Left ventricle myocardium inferior (tissue), 1 donor: Measurements from ENCODE around the gene RAB31. TPM values are rescaled to one million over a fixed set of nuclear protein-coding genes. Genes with fewer than 3 reads are reported as not detected.

Experiments
- DNase-seq: peaks from one replicate; pipeline ENCODE4 v3.0.0-alpha.2; 2020
- H3K27ac ChIP-seq: fragments of 200-600 bp; replicated peaks from 2 replicates; pipeline ENCODE4 v1.8.0; 2021
- H3K27me3 ChIP-seq: fragments of 200-600 bp; 2 replicates; pipeline ENCODE4 v1.8.0; 2021; ENCODE audit warnings: low read depth
- H3K36me3 ChIP-seq: fragments of 200-600 bp; 2 replicates; pipeline ENCODE4 v1.8.0; 2021
- H3K4me1 ChIP-seq: fragments of 200-600 bp; 2 replicates; pipeline ENCODE4 v1.8.0; 2021
- H3K4me3 ChIP-seq: fragments of 200-600 bp; 2 replicates; pipeline ENCODE4 v1.8.0; 2021; ENCODE audit warnings: mild to moderate bottlenecking, moderate library complexity
- H3K9me3 ChIP-seq: fragments of 200-600 bp; replicated peaks from 2 replicates; pipeline ENCODE4 v1.8.0; 2021
- CTCF ChIP-seq: fragments of 200-600 bp; IDR thresholded peaks from 2 replicates; pipeline ENCODE4 v1.8.0; 2021; ENCODE audit warnings: antibody characterized with exemption, mild to moderate bottlenecking, borderline replicate concordance
- intact Hi-C: fragments of 100-400 bp; cut with micrococcal nuclease; formaldehyde crosslinking; loops from one replicate; pipeline ENCODE4 v1.11.0; 2022
- long read RNA-seq: library from polyadenylated mRNA; unstranded; transcript quantifications from one replicate; pipeline ENCODE4 v2.0.0, GENCODE V29; 2021
- total RNA-seq: library from RNA; stranded (reverse); fragmentation: NEBNext Ultra II Directional; extraction: Animal tissue kit (Norgen Biotek cat#: 25700); gene quantifications from one replicate; pipeline ENCODE4 v1.2.1, GENCODE V29; 2021
- donor health status: DM: no; HTN: yes; CAD: no; lungs with severe emphysema.

The RAB31 gene
- 12.0 TPM for total RNA-seq
- long read RNA-seq, full-length matches to known transcripts: 33 of 37 reads
- long read RNA-seq, partial matches to known transcripts: 1 of 37 reads
- long read RNA-seq, other reads (novel, unspliced or antisense): 3 of 37 reads

DNA sequence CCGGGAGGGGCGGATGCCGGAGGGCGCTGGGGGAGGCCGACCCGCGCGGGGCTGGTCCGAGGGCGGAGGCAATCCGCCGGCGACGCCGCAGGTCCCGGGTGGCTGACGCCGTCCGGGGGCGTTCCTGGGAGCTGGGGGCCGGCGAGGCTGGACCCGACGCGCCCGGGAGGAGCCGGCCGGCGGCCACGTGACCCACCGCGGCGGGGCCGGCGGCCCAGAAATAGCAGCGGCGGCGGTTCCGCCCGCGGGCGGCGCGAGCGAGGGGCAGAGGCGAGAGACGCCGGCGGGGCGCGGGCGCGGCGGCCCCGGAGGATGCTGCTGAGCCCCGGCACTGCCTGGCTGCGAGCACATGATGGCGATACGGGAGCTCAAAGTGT lies at the start of gene RAB31:
Gene RAB31, plus strand, starts transcription at position 245 of the 377 bp plus-strand sequence. Its CDS starts 105 bp downstream, at position 350.
- H3K4me1 ChIP-seq: peaks cover 24% of the 10 kb centered on the region

DNA sequence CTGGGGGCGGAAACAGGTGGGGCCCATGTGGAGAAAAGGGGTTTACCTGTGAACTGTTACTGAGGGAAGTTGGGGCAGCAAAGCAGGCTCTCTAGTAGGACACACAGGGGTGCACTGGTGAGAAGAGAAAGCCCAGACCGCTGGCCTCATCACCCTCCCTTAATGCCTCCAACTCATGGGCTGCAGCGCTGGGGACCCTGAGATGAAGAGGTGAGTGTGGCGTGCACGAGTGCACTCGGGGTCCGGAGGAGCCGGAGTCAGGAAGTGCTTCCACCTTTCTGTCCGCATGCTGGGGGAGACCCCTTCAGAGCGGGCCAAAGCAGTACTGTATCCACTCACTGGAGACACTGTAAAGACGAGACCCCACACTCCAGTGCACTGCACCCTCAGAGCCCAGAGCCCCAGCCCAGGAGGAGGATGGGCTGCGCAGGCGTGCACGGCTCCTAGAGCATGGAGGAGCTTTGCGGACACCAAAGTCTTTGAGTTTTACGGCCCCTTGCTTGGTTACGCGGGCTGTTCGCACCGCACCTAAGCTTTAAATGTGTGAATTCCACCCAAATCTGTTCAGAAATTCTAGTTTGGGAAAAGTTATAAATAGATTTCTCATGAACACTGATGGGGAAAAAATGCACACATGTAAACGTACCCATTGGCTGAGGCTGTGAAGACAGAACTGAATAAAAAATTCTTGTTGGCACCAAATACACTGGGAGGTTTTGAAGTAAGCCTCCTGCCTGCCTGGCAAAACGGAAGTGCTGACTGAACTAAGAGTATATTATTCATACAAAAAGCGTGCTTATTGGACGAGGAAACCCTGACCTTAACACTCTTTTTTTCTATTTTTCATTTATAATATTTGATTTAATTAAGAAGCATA lies 48.4 kb upstream of the RAB31 start:
- TF ChIP-seq CTCF: no peak
- Histone ChIP-seq H3K27ac (no peak overlapping the region), H3K27me3 (no peaks in the 10 kb centered on the region), H3K4me1 (no peaks in the 10 kb centered on the region), H3K9me3 (no peaks in the 10 kb centered on the region), H3K4me3 (no peak overlapping the region), H3K36me3 (no peaks in the 10 kb centered on the region)
- no peak for DNase-seq
- intact Hi-C loops: no loop called here

More for the DNA sequence above, at the start of gene RAB31:
- Histone ChIP-seq H3K27ac (peak within 1 kb of the TSS; percentile 86), H3K36me3 (no peaks in the 10 kb centered on the region), H3K9me3 (no peaks in the 10 kb centered on the region), H3K27me3 (no peaks in the 10 kb centered on the region), H3K4me3 (peak within 1 kb of the TSS; percentile 84)
- DNase-seq: peak; percentile 81
- intact Hi-C loops: no loop called here
- TF ChIP-seq CTCF: peak; percentile 26

- TF ChIP-seq CTCF: peak; percentile 24
- intact Hi-C loops: no loop called here
Observed at GRCh38 chr18:9661564-9661963, 46.5 kb upstream of the RAB31 start.

DNA sequence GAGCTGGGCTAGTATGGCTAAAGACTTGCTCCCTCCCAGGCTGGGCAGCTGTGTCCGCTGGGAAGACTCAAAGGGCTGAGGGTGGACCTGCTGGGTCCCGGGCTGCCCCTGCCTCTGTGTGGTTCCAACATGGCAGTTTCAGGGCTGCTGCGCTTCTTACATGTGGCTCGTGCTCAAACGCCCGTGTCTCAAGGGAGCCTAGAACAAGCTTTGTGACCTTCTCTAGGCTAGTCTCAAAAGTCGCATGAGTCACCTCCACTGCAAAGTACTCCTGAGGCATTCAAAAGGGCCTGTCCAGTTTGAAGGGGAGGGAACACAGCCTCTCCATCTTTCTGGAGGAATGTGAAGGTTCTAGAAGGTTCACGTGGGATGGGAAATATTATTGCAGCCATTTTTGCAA lies 44.7 kb upstream of the RAB31 start:
- no peak overlapping the region for H3K27ac ChIP-seq
- H3K36me3 ChIP-seq: no peaks in the 10 kb centered on the region
- no peaks in the 10 kb centered on the region for H3K27me3 ChIP-seq
- no peak for DNase-seq
- intact Hi-C loops: no loop called here
- TF ChIP-seq CTCF: no peak
- no peak overlapping the region for H3K4me3 ChIP-seq
- H3K9me3 ChIP-seq: no peaks in the 10 kb centered on the region
- no peaks in the 10 kb centered on the region for H3K4me1 ChIP-seq

More at GRCh38 chr18:9661564-9661963, 46.5 kb upstream of the RAB31 start:
- no peaks in the 10 kb centered on the region for H3K4me1 ChIP-seq
- no peak for DNase-seq
- no peak overlapping the region for H3K27ac ChIP-seq
- H3K9me3 ChIP-seq: no peaks in the 10 kb centered on the region
- H3K27me3 ChIP-seq: no peaks in the 10 kb centered on the region
- no peak overlapping the region for H3K4me3 ChIP-seq
- H3K36me3 ChIP-seq: no peaks in the 10 kb centered on the region

DNA sequence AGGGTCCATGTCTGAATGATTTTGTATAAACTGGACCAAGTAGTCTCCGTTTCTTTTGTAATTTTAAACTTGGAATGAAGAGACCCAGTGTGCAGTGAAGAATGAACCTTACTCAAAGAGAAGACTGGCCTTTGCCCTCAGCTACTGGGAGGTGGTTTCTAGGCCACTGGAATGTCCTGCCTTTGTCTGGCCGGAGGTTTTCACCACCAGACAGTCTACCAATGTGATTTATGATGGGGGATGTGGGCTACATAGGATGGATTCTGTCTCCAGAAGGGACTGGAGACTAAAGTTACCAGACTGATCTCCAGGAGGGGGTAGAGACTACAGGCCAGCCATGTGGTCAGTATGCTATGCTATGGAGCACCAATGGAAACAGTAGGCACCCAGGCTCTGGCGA lies 42.8 kb upstream of the RAB31 start:
- intact Hi-C loops: no loop called here
- H3K27ac ChIP-seq: no peak overlapping the region
- DNase-seq: no peak
- no peaks in the 10 kb centered on the region for H3K9me3 ChIP-seq
- no peak overlapping the region for H3K4me3 ChIP-seq
- no peaks in the 10 kb centered on the region for H3K36me3 ChIP-seq
- H3K27me3 ChIP-seq: no peaks in the 10 kb centered on the region
- no peak for TF ChIP-seq CTCF
- no peaks in the 10 kb centered on the region for H3K4me1 ChIP-seq
